A673 (cell line): Measurements from ENCODE around the gene OTC. TPM values are rescaled to one million over a fixed set of nuclear protein-coding genes. Genes with fewer than 3 reads are reported as not detected.

Source experiments
- BruUV-seq: library from RNA; stranded (reverse); fragments of 400-500 nt; replicated peaks from 2 replicates; lab custom pipeline; 2021; lab: Mats Ljungman, UMichigan
- CTCF ChIA-PET: fragments of 300-600 bp; sonication (Branson Sonifier 250); formaldehyde crosslinking; loops from one replicate; lab custom pipeline; 2022; ENCODE audit warnings: antibody characterized with exemption; lab: Charles Lee
- POLR2A ChIA-PET: fragments of 300-600 bp; sonication (Branson Sonifier 250); formaldehyde crosslinking; loops from one replicate; lab custom pipeline; 2022; ENCODE audit warnings: antibody characterized with exemption; ENCODE audit not compliant: low non-redundant PET; lab: Charles Lee
- DNase-seq: peaks from one replicate; pipeline ENCODE4 v3.0.0-alpha.2; 2015; ENCODE audit warnings: low spot score
- H3K27ac ChIP-seq: fragments of 200-600 bp; sonication (generic); 2 replicates; pipeline ENCODE4 v1.5.1; 2016; ENCODE audit warnings: mixed run types, low read depth, mild to moderate bottlenecking, mixed read lengths, antibody characterized with exemption, low read length; ENCODE audit not compliant: poor library complexity, severe bottlenecking
- H3K27me3 ChIP-seq: fragments of 200-600 bp; sonication (generic); replicated peaks from 2 replicates; pipeline ENCODE4 v1.6.1; 2017; ENCODE audit warnings: mixed run types, low read depth, mild to moderate bottlenecking, mixed read lengths, antibody characterized with exemption, low read length; ENCODE audit not compliant: insufficient read depth, poor library complexity
- H3K36me3 ChIP-seq: fragments of 200-600 bp; sonication (generic); 2 replicates; pipeline ENCODE4 v1.6.1; 2016; ENCODE audit warnings: mixed run types, mild to moderate bottlenecking, mixed read lengths, antibody characterized with exemption, low read length; ENCODE audit not compliant: insufficient read depth, poor library complexity, severe bottlenecking
- H3K4me1 ChIP-seq: fragments of 200-600 bp; sonication (generic); 2 replicates; pipeline ENCODE4 v1.6.1; 2017; ENCODE audit warnings: mixed run types, mild to moderate bottlenecking, mixed read lengths, antibody characterized with exemption, low read length; ENCODE audit not compliant: insufficient read depth, poor library complexity, severe bottlenecking
- H3K4me3 ChIP-seq: fragments of 200-600 bp; sonication (generic); 2 replicates; pipeline ENCODE4 v1.5.1; 2016; ENCODE audit warnings: low read depth, mixed run types, mild to moderate bottlenecking, mixed read lengths, low read length; ENCODE audit not compliant: poor library complexity, severe bottlenecking
- H3K9me3 ChIP-seq: fragments of 200-600 bp; sonication (generic); 2 replicates; pipeline ENCODE4 v1.6.1; 2016; ENCODE audit warnings: mixed run types, low read depth, mild to moderate bottlenecking, mixed read lengths, antibody characterized with exemption, low read length; ENCODE audit not compliant: poor library complexity, severe bottlenecking
- CTCF ChIP-seq: fragments of 300-800, 200-600 bp; sonication (generic); conservative IDR thresholded peaks from 2 replicates; pipeline ENCODE4 v1.5.1; 2017; ENCODE audit warnings: low read depth, mild to moderate bottlenecking, antibody characterized with exemption, low read length, moderate library complexity, mixed read lengths
- EZH2 ChIP-seq: fragments of 200-600 bp; sonication (generic); IDR thresholded peaks from 2 replicates; pipeline ENCODE4 v1.6.1; 2017; ENCODE audit warnings: borderline replicate concordance, low read depth, mild to moderate bottlenecking, mixed read lengths, antibody characterized with exemption, low read length; ENCODE audit not compliant: poor library complexity, severe bottlenecking
- intact Hi-C: fragments of 100-400 bp; cut with micrococcal nuclease; formaldehyde crosslinking; loops from one replicate; pipeline ENCODE4 v1.10.0; 2022; ENCODE audit not compliant: unreplicated experiment
- total RNA-seq: library from RNA; stranded (reverse); gene quantifications from 2 replicates; pipeline ENCODE4 v1.2.3, GENCODE V29; 2021

OTC gene
- total RNA-seq, 1 experiment from 2014 or later: not detected

- no TSS peak for BruUV-seq
- Histone ChIP-seq H3K27ac (no peak overlapping the region), H3K4me3 (no peak overlapping the region), H3K27me3 (no peaks in the 10 kb centered on the region), H3K36me3 (no peaks in the 10 kb centered on the region), H3K9me3 (no peaks in the 10 kb centered on the region), H3K4me1 (peaks cover 7% of the 10 kb centered on the region)
- DNase-seq: no peak
- POLR2A ChIA-PET: no interaction called here
- TF ChIP-seq CTCF: no peak
- TF ChIP-seq EZH2: no peak
- intact Hi-C loops: no loop called here
- CTCF ChIA-PET: no interaction called here
These were observed 37.2 kb upstream of the OTC start for GRCh38 chrX:38315186-38315585.

GRCh38 chrX:38318196-38318595 lies 34.2 kb upstream of the OTC start:
- no peak for TF ChIP-seq CTCF
- TF ChIP-seq EZH2: no peak
- intact Hi-C loops: no loop called here
- H3K36me3 ChIP-seq: no peaks in the 10 kb centered on the region
- no peaks in the 10 kb centered on the region for H3K27me3 ChIP-seq
- POLR2A ChIA-PET: no interaction called here
- no peak for DNase-seq
- CTCF ChIA-PET: no interaction called here
- H3K9me3 ChIP-seq: no peaks in the 10 kb centered on the region
- BruUV-seq: no TSS peak
- H3K4me3 ChIP-seq: no peak overlapping the region
- H3K4me1 ChIP-seq: no peaks in the 10 kb centered on the region
- H3K27ac ChIP-seq: no peak overlapping the region

GRCh38 chrX:38318606-38319005 lies 33.8 kb upstream of the OTC start:
- Histone ChIP-seq H3K4me3 (no peak overlapping the region), H3K27ac (no peak overlapping the region), H3K27me3 (no peaks in the 10 kb centered on the region), H3K36me3 (no peaks in the 10 kb centered on the region), H3K4me1 (no peaks in the 10 kb centered on the region), H3K9me3 (no peaks in the 10 kb centered on the region)
- no peak for DNase-seq
- ChIA-PET POLR2A (no interaction called here), CTCF (no interaction called here)
- TF ChIP-seq CTCF (no peak), EZH2 (no peak)
- intact Hi-C loops: no loop called here
- BruUV-seq: no TSS peak
